HepG2 (cell line): ENCODE results near the gene ACTN1. TPM values are rescaled to one million over a fixed set of nuclear protein-coding genes. Genes with fewer than 3 reads are reported as not detected.

Experiments used
- DDIT3 ChIP-seq: sonication (generic); formaldehyde crosslinking; IDR thresholded peaks from 2 replicates; pipeline ENCODE4 v1.4.0; 2020; ENCODE audit warnings: mild to moderate bottlenecking, missing genetic modification reagents
- DR1 ChIP-seq: sonication (generic); formaldehyde crosslinking; IDR thresholded peaks from 2 replicates; pipeline ENCODE4 v1.8.0; 2021; ENCODE audit warnings: mild to moderate bottlenecking, missing genetic modification reagents, inconsistent platforms
- ELF4 ChIP-seq: sonication (generic); formaldehyde crosslinking; IDR thresholded peaks from 2 replicates; pipeline ENCODE4 v1.5.0; 2020; ENCODE audit warnings: missing genetic modification reagents, mild to moderate bottlenecking, moderate library complexity, borderline replicate concordance
- FLYWCH1 ChIP-seq: sonication (generic); formaldehyde crosslinking; IDR thresholded peaks from 2 replicates; pipeline ENCODE4 v1.8.1; 2023; ENCODE audit warnings: mild to moderate bottlenecking, missing genetic modification reagents
- HIC2 ChIP-seq: sonication (generic); formaldehyde crosslinking; IDR thresholded peaks from 2 replicates; pipeline ENCODE4 v1.9.0; 2022; ENCODE audit warnings: low read depth, missing genetic modification reagents
- HMGA1 ChIP-seq: sonication (generic); formaldehyde crosslinking; conservative IDR thresholded peaks from 2 replicates; pipeline ENCODE4 v1.4.0; 2020; ENCODE audit warnings: missing genetic modification reagents
- MXD1 ChIP-seq: sonication (generic); formaldehyde crosslinking; IDR thresholded peaks from 2 replicates; pipeline ENCODE4 v1.4.0; 2020; ENCODE audit warnings: mild to moderate bottlenecking, missing genetic modification reagents
- NBN ChIP-seq: fragments of 450-650 bp; conservative IDR thresholded peaks from 2 replicates; pipeline ENCODE4 v1.6.1; 2017
- NFAT5 ChIP-seq: sonication (generic); formaldehyde crosslinking; IDR thresholded peaks from 2 replicates; pipeline ENCODE4 v1.4.0; 2020; ENCODE audit warnings: missing genetic modification reagents
- PAWR ChIP-seq: sonication (generic); formaldehyde crosslinking; IDR thresholded peaks from 2 replicates; pipeline ENCODE4 v1.4.0; 2020; ENCODE audit warnings: missing genetic modification reagents, mild to moderate bottlenecking, borderline replicate concordance
- RFX3 ChIP-seq: IDR thresholded peaks from 2 replicates; pipeline ENCODE4 v1.6.1; 2016; ENCODE audit warnings: missing biosample characterization, missing genetic modification reagents
- RFX5 ChIP-seq: IDR thresholded peaks from 2 replicates; pipeline ENCODE4 v1.6.1; 2011; ENCODE audit warnings: low read depth, low read length, improper control_type of control experiment
- ZNF331 ChIP-seq: sonication (generic); formaldehyde crosslinking; IDR thresholded peaks from 2 replicates; pipeline ENCODE4 v1.4.0; 2020; ENCODE audit warnings: missing genetic modification reagents
- ZNF383 ChIP-seq: sonication (generic); formaldehyde crosslinking; IDR thresholded peaks from 2 replicates; pipeline ENCODE4 v1.4.0; 2020; ENCODE audit warnings: missing genetic modification reagents, mild to moderate bottlenecking, borderline replicate concordance
- ZNF513 ChIP-seq: sonication (generic); formaldehyde crosslinking; conservative IDR thresholded peaks from 2 replicates; pipeline ENCODE4 v1.5.0; 2020; ENCODE audit warnings: missing genetic modification reagents
- ZNF552 ChIP-seq: sonication (generic); formaldehyde crosslinking; IDR thresholded peaks from 2 replicates; pipeline ENCODE4 v1.9.0; 2022; ENCODE audit warnings: missing genetic modification reagents, mild to moderate bottlenecking, borderline replicate concordance
- ZNF7 ChIP-seq: IDR thresholded peaks from 2 replicates; pipeline ENCODE4 v1.6.1; 2016; ENCODE audit warnings: missing biosample characterization, missing genetic modification reagents
- ZNF724P ChIP-seq: sonication (generic); formaldehyde crosslinking; IDR thresholded peaks from 2 replicates; pipeline ENCODE4 v1.8.0; 2022; ENCODE audit warnings: missing genetic modification reagents, borderline replicate concordance
- ZNF747 ChIP-seq: sonication (generic); formaldehyde crosslinking; IDR thresholded peaks from 2 replicates; pipeline ENCODE4 v1.8.1; 2023; ENCODE audit warnings: missing genetic modification reagents, mild to moderate bottlenecking, borderline replicate concordance
- ZSCAN30 ChIP-seq: sonication (generic); formaldehyde crosslinking; IDR thresholded peaks from 2 replicates; pipeline ENCODE4 v1.5.0; 2020; ENCODE audit warnings: mild to moderate bottlenecking, missing genetic modification reagents
- polyA plus RNA-seq, 8 experiments: library from polyadenylated mRNA; depleted of rRNA in 3 of 8; stranded (reverse) in 7 of 8; unstranded in 1 of 8; fragments of >200 nt; fragmentation: Illumina TruSeq in 4 of 8; extraction: Trizol in 4 of 8; gene quantifications; 2 replicates each; pipeline versions ENCODE4 v1.2.1 to v1.2.3, GENCODE V29; 2011 to 2016; ENCODE audit warnings: low read depth in 4 of 8, missing spikeins in 1 of 8, mixed read lengths in 1 of 8; ENCODE audit not compliant: insufficient read depth in 1 of 8
- total RNA-seq, 5 experiments: library from RNA; depleted of rRNA; stranded (reverse); fragments of >200 nt; fragmentation: Illumina TruSeq; extraction: Trizol; gene quantifications; 2 replicates each; pipeline ENCODE4 v1.2.3, GENCODE V29; 2016; ENCODE audit warnings: low read depth in 1 of 5

The ACTN1 gene
- total and polyA plus RNA-seq, 2 of the 13 experiments (the other 11 are each of a cell fraction or from before 2014, with no cell fraction given) = 58.6 to 162 TPM

- no peak for TF ChIP-seq FLYWCH1 (CRISPR knock-in tag)
- no peak for TF ChIP-seq RFX3 (CRISPR knock-in tag)
- no peak for TF ChIP-seq ELF4
- no peak for TF ChIP-seq ZNF552 (CRISPR knock-in tag)
- TF ChIP-seq ZSCAN30 (CRISPR knock-in tag) = no peak
- TF ChIP-seq ZNF383 = no peak
- TF ChIP-seq NBN = no peak
- no peak for TF ChIP-seq RFX5
- no peak for TF ChIP-seq HMGA1 (CRISPR knock-in tag)
- no peak for TF ChIP-seq ZNF724P (CRISPR knock-in tag)
- TF ChIP-seq MXD1 = no peak
- 0 out of 2 replicates have a peak, but pooled peaks have one; percentile 32 for TF ChIP-seq ZNF331 (CRISPR knock-in tag)
- no peak for TF ChIP-seq ZNF7 (CRISPR knock-in tag)
- no peak for TF ChIP-seq DDIT3
- no peak for TF ChIP-seq ZNF513
- TF ChIP-seq NFAT5 (CRISPR knock-in tag) = no peak
- TF ChIP-seq ZNF747 = no peak
- no peak for TF ChIP-seq HIC2
- no peak for TF ChIP-seq DR1 (CRISPR knock-in tag)
- no peak for TF ChIP-seq PAWR (CRISPR knock-in tag)
Observed at GRCh38 chr14:69002069-69002468, 23.0 kb upstream of the ACTN1 start (continued).
